CD4-positive, alpha-beta T cell treated with Interleukin-4 for 1 hour (primary cell): ENCODE measurements around the gene KLF4.

Experiments used
- DNase-seq, 2 donors: peaks; one replicate each; pipeline ENCODE4 v3.0.0-alpha.2; 2020 to 2022

Gene KLF4

DNA sequence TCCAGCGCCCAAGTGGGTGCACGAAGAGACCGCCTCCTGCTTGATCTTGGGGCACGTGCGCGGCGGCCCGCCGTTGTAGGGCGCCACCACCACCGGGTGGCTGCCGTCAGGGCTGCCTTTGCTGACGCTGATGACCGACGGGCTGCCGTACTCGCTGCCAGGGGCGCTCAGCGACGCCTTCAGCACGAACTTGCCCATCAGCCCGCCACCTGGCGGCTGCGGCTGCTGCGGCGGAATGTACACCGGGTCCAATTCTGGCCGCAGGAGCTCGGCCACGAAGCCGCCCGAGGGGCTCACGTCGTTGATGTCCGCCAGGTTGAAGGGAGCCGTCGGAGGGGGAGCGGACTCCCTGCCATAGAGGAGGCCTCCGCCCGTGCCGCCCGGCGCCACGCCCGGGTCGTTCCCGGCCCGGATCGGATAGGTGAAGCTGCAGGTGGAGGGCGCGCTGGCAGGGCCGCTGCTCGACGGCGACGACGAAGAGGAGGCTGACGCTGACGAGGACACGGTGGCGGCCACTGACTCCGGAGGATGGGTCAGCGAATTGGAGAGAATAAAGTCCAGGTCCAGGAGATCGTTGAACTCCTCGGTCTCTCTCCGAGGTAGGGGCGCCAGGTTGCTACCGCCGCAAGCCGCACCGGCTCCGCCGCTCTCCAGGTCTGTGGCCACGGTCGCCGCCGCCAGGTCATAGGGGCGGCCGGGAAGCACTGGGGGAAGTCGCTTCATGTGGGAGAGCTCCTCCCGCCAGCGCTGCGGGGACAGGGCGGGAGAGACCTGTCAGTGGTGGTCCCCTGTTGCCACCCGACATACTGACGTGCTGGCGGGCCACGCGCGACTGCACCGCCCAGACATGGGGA lies 1.8 kb downstream of the KLF4 start:
- peak in 1 of 2 donors; percentile 53 for DNase-seq

- DNase-seq = no peak
Observed at GRCh38 chr9:107486674-107487520, 2.7 kb downstream of the KLF4 start.

- no peak for DNase-seq
Observed at GRCh38 chr9:107485458-107486043, 4.0 kb downstream of the KLF4 start.

DNA sequence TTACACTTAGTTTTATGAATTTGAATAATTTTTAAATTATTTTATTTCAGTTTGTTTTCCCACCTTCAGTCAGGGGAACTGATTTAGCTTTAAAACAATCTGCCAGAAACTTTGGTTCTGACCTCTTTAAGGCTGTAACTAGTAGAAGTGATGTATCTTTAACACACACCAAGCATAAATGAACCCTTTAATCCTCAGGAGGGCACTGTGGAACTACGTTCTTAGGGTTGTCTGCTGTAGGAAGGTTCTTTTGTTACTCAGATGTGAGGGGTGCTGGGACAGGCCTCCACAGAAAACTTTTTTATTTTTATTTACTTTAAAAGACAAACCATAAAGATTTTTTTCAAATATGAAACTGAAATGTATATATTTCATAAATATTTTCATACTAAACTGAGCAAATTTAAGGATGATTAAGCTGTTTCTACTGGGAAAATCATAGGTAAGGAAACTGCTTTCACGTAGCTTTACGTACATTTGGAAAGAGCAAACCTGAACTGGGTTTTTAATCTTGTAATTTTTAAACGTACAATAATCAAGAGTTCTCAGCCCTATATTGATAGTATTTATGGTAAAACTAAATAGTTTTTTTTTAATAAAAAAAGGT lies 5.3 kb downstream of the KLF4 start:
- peak; percentile 25 to 31 for DNase-seq

GRCh38 chr9:107483666-107484065 lies 5.9 kb downstream of the KLF4 start:
- DNase-seq = no peak

DNA sequence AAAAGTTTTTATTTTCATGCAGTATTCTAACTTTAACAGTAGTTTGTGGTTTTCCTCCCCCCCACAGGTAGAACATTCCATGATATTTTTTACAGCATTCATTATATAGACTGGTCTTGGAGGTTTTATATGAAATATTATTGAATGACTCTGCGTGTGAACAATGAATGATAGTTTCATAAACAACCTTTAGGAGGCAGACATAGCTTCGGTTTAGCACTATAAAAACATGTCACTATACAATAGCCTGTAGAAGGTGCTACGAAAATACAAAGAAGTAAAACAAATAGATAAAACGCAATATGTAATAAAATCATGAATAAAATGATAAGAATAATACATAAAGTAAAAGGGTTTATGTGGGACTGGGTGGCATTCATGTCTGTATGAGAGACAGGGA lies 8.5 kb downstream of the KLF4 start:
- DNase-seq = no peak

GRCh38 chr9:107480386-107480789 lies 9.2 kb downstream of the KLF4 start:
- DNase-seq = peak in 1 of 2 donors; percentile 20

DNA sequence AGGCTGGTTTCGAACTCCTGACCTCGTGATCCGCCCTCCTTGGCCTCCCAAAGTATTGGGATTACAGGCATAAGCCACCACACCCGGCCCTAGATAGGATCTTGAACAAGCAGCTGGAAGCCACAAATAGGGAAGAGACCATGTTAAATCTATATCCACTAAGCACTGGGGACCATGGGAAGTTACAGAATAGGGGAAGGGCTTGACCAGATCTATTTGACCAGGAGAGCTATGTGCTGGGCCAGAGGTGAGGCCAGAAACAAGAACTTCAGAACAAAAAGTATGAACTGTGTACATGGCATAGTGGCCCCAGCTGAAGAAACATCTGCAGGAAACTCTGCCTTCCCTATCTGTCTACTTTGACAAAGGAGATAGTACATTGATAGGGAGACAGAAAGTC lies 10.8 kb downstream of the KLF4 start:
- DNase-seq = no peak

GRCh38 chr9:107474124-107474523 lies 15.4 kb downstream of the KLF4 start:
- DNase-seq = no peak

GRCh38 chr9:107472581-107473340 lies 16.8 kb downstream of the KLF4 start:
- DNase-seq = no peak

- no peak for DNase-seq
Observed at GRCh38 chr9:107471552-107471951, 18.0 kb downstream of the KLF4 start.

GRCh38 chr9:107467416-107467815 lies 22.2 kb downstream of the KLF4 start:
- no peak for DNase-seq

GRCh38 chr9:107466826-107467225 lies 22.7 kb downstream of the KLF4 start:
- DNase-seq = no peak

GRCh38 chr9:107465467-107466451 lies 23.8 kb downstream of the KLF4 start:
- peak in 1 of 2 donors; percentile 54 for DNase-seq

- no peak for DNase-seq
Observed at GRCh38 chr9:107464516-107464915, 25.1 kb downstream of the KLF4 start.

GRCh38 chr9:107462691-107463090 lies 26.9 kb downstream of the KLF4 start:
- no peak for DNase-seq

DNA sequence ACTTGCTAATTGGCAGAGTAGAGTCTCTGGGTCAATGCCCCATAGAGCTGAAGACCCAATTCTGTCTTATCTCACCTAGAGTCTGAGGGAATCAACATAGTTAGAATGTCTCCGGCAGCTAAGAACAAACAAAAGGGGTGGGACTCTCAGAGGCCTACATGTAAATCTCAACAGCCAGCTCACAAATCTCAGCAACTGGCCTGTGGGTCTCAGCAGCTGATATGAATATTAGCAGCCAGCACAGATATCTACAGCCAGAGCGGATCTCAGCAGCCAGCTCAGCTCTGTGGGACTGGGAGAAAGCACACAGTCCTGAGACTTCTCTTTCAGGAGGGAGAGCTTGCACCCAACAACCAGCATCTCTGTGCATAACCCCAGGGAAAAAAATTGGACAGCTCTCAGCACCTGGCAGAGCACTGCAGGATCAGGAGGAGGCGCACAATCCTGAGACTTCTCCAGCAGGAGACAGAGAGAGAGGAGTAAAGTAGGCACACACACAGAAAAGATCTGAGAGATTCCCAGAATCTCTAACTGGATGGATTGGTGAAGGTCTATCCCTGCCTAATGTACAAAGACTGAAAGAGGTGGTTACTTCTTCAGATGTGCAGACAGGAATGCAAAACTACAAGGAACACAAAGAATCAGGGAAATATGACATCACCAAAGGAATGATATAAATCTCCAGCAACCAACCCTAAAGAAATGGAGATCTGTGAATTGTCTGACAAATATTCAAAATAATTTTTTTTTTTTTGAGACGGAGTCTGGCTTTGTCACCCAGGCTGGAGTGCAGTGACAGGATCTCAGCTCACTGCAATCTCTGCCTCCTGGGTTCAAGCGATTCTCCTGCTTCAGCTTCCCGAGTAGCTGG lies 29.2 kb downstream of the KLF4 start:
- DNase-seq = no peak

GRCh38 chr9:107455425-107456135 lies 34.0 kb downstream of the KLF4 start:
- no peak for DNase-seq

DNA sequence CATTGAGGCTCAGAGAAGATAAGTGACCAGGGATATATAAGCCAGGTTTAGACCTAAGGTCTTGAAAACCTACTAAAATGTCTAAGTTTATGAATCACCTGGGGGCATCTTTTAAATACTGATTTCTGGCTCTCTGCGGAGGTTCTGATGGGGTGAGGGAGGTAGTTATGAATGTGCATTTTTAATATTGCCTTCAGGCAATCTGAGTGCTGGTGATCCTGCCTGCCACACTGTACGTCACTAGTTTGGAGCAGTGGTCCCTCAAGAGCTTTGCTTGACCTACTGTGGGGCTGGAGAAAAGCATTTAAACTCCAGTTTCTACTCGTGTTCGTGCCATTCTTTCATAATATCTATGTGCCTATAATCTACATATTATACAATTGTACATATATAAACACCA lies 36.1 kb downstream of the KLF4 start:
- DNase-seq = no peak
